ENCODE results near the gene AGTPBP1.

GRCh38 chr9:85553475-85553874 is 188.3 kb downstream of the AGTPBP1 start:
- TF ChIP-seq, protein P1, sequence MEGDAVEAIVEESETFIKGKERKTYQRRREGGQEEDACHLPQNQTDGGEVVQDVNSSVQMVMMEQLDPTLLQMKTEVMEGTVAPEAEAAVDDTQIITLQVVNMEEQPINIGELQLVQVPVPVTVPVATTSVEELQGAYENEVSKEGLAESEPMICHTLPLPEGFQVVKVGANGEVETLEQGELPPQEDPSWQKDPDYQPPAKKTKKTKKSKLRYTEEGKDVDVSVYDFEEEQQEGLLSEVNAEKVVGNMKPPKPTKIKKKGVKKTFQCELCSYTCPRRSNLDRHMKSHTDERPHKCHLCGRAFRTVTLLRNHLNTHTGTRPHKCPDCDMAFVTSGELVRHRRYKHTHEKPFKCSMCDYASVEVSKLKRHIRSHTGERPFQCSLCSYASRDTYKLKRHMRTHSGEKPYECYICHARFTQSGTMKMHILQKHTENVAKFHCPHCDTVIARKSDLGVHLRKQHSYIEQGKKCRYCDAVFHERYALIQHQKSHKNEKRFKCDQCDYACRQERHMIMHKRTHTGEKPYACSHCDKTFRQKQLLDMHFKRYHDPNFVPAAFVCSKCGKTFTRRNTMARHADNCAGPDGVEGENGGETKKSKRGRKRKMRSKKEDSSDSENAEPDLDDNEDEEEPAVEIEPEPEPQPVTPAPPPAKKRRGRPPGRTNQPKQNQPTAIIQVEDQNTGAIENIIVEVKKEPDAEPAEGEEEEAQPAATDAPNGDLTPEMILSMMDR (IDR thresholded peaks at IDR 0.05), result no peak
- TF ChIP-seq POLR2A (IDR thresholded peaks at IDR 0.05), result no peak
- TF ChIP-seq EP300 (IDR thresholded peaks at IDR 0.05), result no peak
